ENCODE data around the gene SUGCT.

Gene SUGCT

GRCh38 chr7:40843338-40843985 is 708.7 kb downstream of the SUGCT start:
- no peak for DNase-seq (ENCODE audit: low read depth in 2 of 2, low spot score in 1 of 2)

GRCh38 chr7:40845943-40846342 is 711.1 kb downstream of the SUGCT start:
- no peak for DNase-seq (ENCODE audit: low read depth in 2 of 2, low spot score in 1 of 2)

- DNase-seq (ENCODE audit: low read depth in 2 of 2, low spot score in 1 of 2), result no peak
Observed at GRCh38 chr7:40847921-40848320, 713.1 kb downstream of the SUGCT start.

GRCh38 chr7:40848541-40849221 is 713.9 kb downstream of the SUGCT start:
- DNase-seq (ENCODE audit: low read depth in 2 of 2, low spot score in 1 of 2), result no peak

- no peak for DNase-seq (ENCODE audit: low read depth in 2 of 2, low spot score in 1 of 2)
Observed at GRCh38 chr7:40850017-40850416, 715.2 kb downstream of the SUGCT start.

- no peak for DNase-seq (ENCODE audit: low read depth in 2 of 2, low spot score in 1 of 2)
Observed at GRCh38 chr7:40851001-40851400, 716.2 kb downstream of the SUGCT start.

GRCh38 chr7:40859076-40859475 is 724.3 kb downstream of the SUGCT start:
- no peak for DNase-seq (ENCODE audit: low read depth in 2 of 2, low spot score in 1 of 2)

- no peak for DNase-seq (ENCODE audit: low read depth in 2 of 2, low spot score in 1 of 2)
Observed at GRCh38 chr7:40859965-40860543, 725.2 kb downstream of the SUGCT start.

GRCh38 chr7:40865441-40866233 is 730.8 kb downstream of the SUGCT start:
- DNase-seq (ENCODE audit: low read depth in 2 of 2, low spot score in 1 of 2), result no peak

GRCh38 chr7:40866601-40867000 is 731.8 kb downstream of the SUGCT start:
- DNase-seq (ENCODE audit: low read depth in 2 of 2, low spot score in 1 of 2), result no peak

GRCh38 chr7:40870108-40870507 is 735.3 kb downstream of the SUGCT start:
- no peak for DNase-seq (ENCODE audit: low read depth in 2 of 2, low spot score in 1 of 2)

- no peak for DNase-seq (ENCODE audit: low read depth in 2 of 2, low spot score in 1 of 2)
Observed at GRCh38 chr7:40873248-40873647, 738.4 kb downstream of the SUGCT start.

GRCh38 chr7:40874756-40875155 is 740.0 kb downstream of the SUGCT start:
- no peak for DNase-seq (ENCODE audit: low read depth in 2 of 2, low spot score in 1 of 2)

- DNase-seq (ENCODE audit: low read depth in 2 of 2, low spot score in 1 of 2), result no peak
Observed at GRCh38 chr7:40876601-40877000, 741.8 kb downstream of the SUGCT start.

GRCh38 chr7:40879941-40880543 is 745.2 kb downstream of the SUGCT start:
- no peak for DNase-seq (ENCODE audit: low read depth in 2 of 2, low spot score in 1 of 2)

- no peak for DNase-seq (ENCODE audit: low read depth in 2 of 2, low spot score in 1 of 2)
Observed at GRCh38 chr7:40880581-40880980, 745.8 kb downstream of the SUGCT start.

GRCh38 chr7:40881405-40881926 is 746.7 kb downstream of the SUGCT start:
- no peak for DNase-seq (ENCODE audit: low read depth in 2 of 2, low spot score in 1 of 2)

GRCh38 chr7:40882071-40882658 is 747.4 kb downstream of the SUGCT start:
- no peak for DNase-seq (ENCODE audit: low read depth in 2 of 2, low spot score in 1 of 2)

GRCh38 chr7:40883826-40884225 is 749.0 kb downstream of the SUGCT start:
- DNase-seq (ENCODE audit: low read depth in 2 of 2, low spot score in 1 of 2), result no peak

- no peak for DNase-seq (ENCODE audit: low read depth in 2 of 2, low spot score in 1 of 2)
Observed at GRCh38 chr7:40884241-40884640, 749.4 kb downstream of the SUGCT start.

GRCh38 chr7:40885503-40885902 is 750.7 kb downstream of the SUGCT start:
- no peak for DNase-seq (ENCODE audit: low read depth in 2 of 2, low spot score in 1 of 2)

Data from stimulated activated CD8-positive, alpha-beta memory T cell treated with anti-CD3 and anti-CD28 coated beads, Interleukin-4, amount 100 ng/mL, for 1 hour (primary cell).